ENCODE measurements around the gene SH3GL2.

DNA sequence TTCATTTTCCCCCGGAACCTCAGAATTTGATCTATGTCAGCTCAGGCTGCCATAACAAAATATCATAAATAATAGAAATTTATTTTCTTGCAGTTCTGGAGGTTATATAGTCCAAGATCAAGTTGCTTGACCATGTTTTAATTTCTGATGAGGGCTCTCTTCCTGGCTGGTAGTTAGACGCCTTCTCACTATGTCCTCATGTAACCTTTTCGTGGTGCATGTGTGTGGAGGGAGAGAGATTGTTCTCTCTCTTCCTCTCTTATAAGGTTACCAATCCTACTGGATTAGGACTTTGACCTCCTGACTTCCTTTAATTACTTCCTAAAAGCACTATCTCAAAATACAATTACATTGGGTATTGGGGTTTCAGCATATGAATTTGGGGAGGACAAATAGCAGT, 198.6 kb downstream of the SH3GL2 start:
- TF ChIP-seq, protein P1, sequence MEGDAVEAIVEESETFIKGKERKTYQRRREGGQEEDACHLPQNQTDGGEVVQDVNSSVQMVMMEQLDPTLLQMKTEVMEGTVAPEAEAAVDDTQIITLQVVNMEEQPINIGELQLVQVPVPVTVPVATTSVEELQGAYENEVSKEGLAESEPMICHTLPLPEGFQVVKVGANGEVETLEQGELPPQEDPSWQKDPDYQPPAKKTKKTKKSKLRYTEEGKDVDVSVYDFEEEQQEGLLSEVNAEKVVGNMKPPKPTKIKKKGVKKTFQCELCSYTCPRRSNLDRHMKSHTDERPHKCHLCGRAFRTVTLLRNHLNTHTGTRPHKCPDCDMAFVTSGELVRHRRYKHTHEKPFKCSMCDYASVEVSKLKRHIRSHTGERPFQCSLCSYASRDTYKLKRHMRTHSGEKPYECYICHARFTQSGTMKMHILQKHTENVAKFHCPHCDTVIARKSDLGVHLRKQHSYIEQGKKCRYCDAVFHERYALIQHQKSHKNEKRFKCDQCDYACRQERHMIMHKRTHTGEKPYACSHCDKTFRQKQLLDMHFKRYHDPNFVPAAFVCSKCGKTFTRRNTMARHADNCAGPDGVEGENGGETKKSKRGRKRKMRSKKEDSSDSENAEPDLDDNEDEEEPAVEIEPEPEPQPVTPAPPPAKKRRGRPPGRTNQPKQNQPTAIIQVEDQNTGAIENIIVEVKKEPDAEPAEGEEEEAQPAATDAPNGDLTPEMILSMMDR (IDR thresholded peaks at IDR 0.05; ENCODE audit: low read depth, low read length, poor library complexity, severe bottlenecking): no peak
- TF ChIP-seq EZH2phosphoT487 (IDR thresholded peaks at IDR 0.05; ENCODE audit: borderline replicate concordance, low read length): no peak
